HepG2 (cell line): ENCODE measurements around the gene RPL35A. TPM values are rescaled to one million over a fixed set of nuclear protein-coding genes. Genes with fewer than 3 reads are reported as not detected.

ENCODE experiments used
- ATRX ChIP-seq: sonication (generic); formaldehyde crosslinking; IDR thresholded peaks from 2 replicates; pipeline ENCODE4 v1.4.0; 2020; ENCODE audit warnings: missing genetic modification reagents, borderline replicate concordance
- FIP1L1 ChIP-seq: fragments of 200-400 bp; formaldehyde crosslinking; IDR thresholded peaks from 2 replicates; pipeline ENCODE4 v1.6.1; 2018; ENCODE audit warnings: low read depth, mild to moderate bottlenecking, low read length, moderate library complexity, borderline replicate concordance; ENCODE audit not compliant: insufficient read depth
- IRF9 ChIP-seq: sonication (generic); formaldehyde crosslinking; IDR thresholded peaks from 2 replicates; pipeline ENCODE4 v1.8.0; 2022; ENCODE audit warnings: missing genetic modification reagents, mild to moderate bottlenecking, borderline replicate concordance
- ISL2 ChIP-seq: sonication (generic); formaldehyde crosslinking; IDR thresholded peaks from 2 replicates; pipeline ENCODE4 v1.5.0; 2020; ENCODE audit warnings: missing genetic modification reagents
- KDM2A ChIP-seq: sonication (generic); formaldehyde crosslinking; IDR thresholded peaks from 2 replicates; pipeline ENCODE4 v1.4.0; 2020; ENCODE audit warnings: low read depth, missing genetic modification reagents, borderline replicate concordance
- MED1 ChIP-seq: sonication (generic); formaldehyde crosslinking; IDR thresholded peaks from 2 replicates; pipeline ENCODE4 v1.4.0; 2020; ENCODE audit warnings: missing genetic modification reagents
- NKX3-1 ChIP-seq: sonication (generic); formaldehyde crosslinking; IDR thresholded peaks from 2 replicates; pipeline ENCODE4 v1.5.0; 2020; ENCODE audit warnings: missing genetic modification reagents
- PATZ1 ChIP-seq: sonication (generic); formaldehyde crosslinking; IDR thresholded peaks from 2 replicates; pipeline ENCODE4 v1.4.0; 2020; ENCODE audit warnings: missing genetic modification reagents
- SOX6 ChIP-seq, 2 experiments: fragments of 450-650 bp in 1 of 2; sonication (generic) in 1 of 2; formaldehyde crosslinking in 1 of 2; IDR thresholded peaks; 2 replicates each; pipeline versions ENCODE4 v1.4.0 to v1.6.1; 2017 to 2020; ENCODE audit warnings: antibody characterized with exemption in 1 of 2, mild to moderate bottlenecking in 1 of 2, missing genetic modification reagents in 1 of 2
- ZBTB33 ChIP-seq: sonication (generic); formaldehyde crosslinking; IDR thresholded peaks from 2 replicates; pipeline ENCODE4 v1.4.0; 2020; ENCODE audit warnings: missing genetic modification reagents
- ZC3H13 ChIP-seq: sonication (generic); formaldehyde crosslinking; IDR thresholded peaks from 2 replicates; pipeline ENCODE4 v1.8.1; 2023; ENCODE audit warnings: mild to moderate bottlenecking, missing genetic modification reagents, moderate library complexity
- ZMAT5 ChIP-seq: sonication (generic); formaldehyde crosslinking; IDR thresholded peaks from 2 replicates; pipeline ENCODE4 v1.5.0; 2020; ENCODE audit warnings: mild to moderate bottlenecking, low read depth, missing genetic modification reagents, borderline replicate concordance
- ZNF101 ChIP-seq: sonication (generic); formaldehyde crosslinking; IDR thresholded peaks from 2 replicates; pipeline ENCODE4 v1.4.0; 2020; ENCODE audit warnings: mild to moderate bottlenecking, low read depth, missing genetic modification reagents, borderline replicate concordance
- ZNF160 ChIP-seq: sonication (generic); formaldehyde crosslinking; IDR thresholded peaks from 2 replicates; pipeline ENCODE4 v1.8.0; 2022; ENCODE audit warnings: mild to moderate bottlenecking, inconsistent platforms, missing genetic modification reagents
- ZNF224 ChIP-seq: sonication (generic); formaldehyde crosslinking; IDR thresholded peaks from 2 replicates; pipeline ENCODE4 v1.5.0; 2020; ENCODE audit warnings: mild to moderate bottlenecking, missing genetic modification reagents
- ZNF276 ChIP-seq: sonication (generic); formaldehyde crosslinking; IDR thresholded peaks from 2 replicates; pipeline ENCODE4 v1.4.0; 2020; ENCODE audit warnings: mild to moderate bottlenecking, low read depth, missing genetic modification reagents
- ZNF674 ChIP-seq: sonication (generic); formaldehyde crosslinking; IDR thresholded peaks from 2 replicates; pipeline ENCODE4 v1.5.0; 2020; ENCODE audit warnings: low read depth, mild to moderate bottlenecking, missing genetic modification reagents
- ZNF709 ChIP-seq: sonication (generic); formaldehyde crosslinking; IDR thresholded peaks from 2 replicates; pipeline ENCODE4 v1.5.0; 2020; ENCODE audit warnings: mild to moderate bottlenecking, missing genetic modification reagents
- polyA plus RNA-seq, 8 experiments: library from polyadenylated mRNA; depleted of rRNA in 3 of 8; stranded (reverse) in 7 of 8; unstranded in 1 of 8; fragments of >200 nt; fragmentation: Illumina TruSeq in 4 of 8; extraction: Trizol in 4 of 8; gene quantifications; 2 replicates each; pipeline versions ENCODE4 v1.2.1 to v1.2.3, GENCODE V29; 2011 to 2016; ENCODE audit warnings: low read depth in 4 of 8, missing spikeins in 1 of 8, mixed read lengths in 1 of 8; ENCODE audit not compliant: insufficient read depth in 1 of 8
- total RNA-seq, 5 experiments: library from RNA; depleted of rRNA; stranded (reverse); fragments of >200 nt; fragmentation: Illumina TruSeq; extraction: Trizol; gene quantifications; 2 replicates each; pipeline ENCODE4 v1.2.3, GENCODE V29; 2016; ENCODE audit warnings: low read depth in 1 of 5

Gene RPL35A
- total and polyA plus RNA-seq, 2 of the 13 experiments (the other 11 are each of a cell fraction or from before 2014, with no cell fraction given), result 1,001 to 1,582 TPM

- TF ChIP-seq ZNF674 (CRISPR knock-in tag) (no peak), ZC3H13 (CRISPR knock-in tag) (no peak), PATZ1 (peak; percentile 66; the same call in 1 of the 2 replicates), NKX3-1 (no peak), SOX6 (IDR thresholded peaks at IDR 0.05) (no peak), SOX6 (CRISPR knock-in tag; IDR thresholded peaks at IDR 0.05) (no peak), ZBTB33 (0 out of 2 replicates have a peak, but pooled peaks have one; percentile 44), MED1 (CRISPR knock-in tag) (0 out of 2 replicates have a peak, but pooled peaks have one; percentile 14), KDM2A (CRISPR knock-in tag) (peak; percentile 78), IRF9 (CRISPR knock-in tag) (peak; percentile 62; the same call in 1 of the 2 replicates), ATRX (CRISPR knock-in tag) (no peak), ZMAT5 (CRISPR knock-in tag) (no peak), ZNF160 (no peak), FIP1L1 (no peak), ZNF224 (peak; percentile 65; the same call in 1 of the 2 replicates), ISL2 (CRISPR knock-in tag) (0 out of 2 replicates have a peak, but pooled peaks have one; percentile 52), ZNF709 (no peak), ZNF276 (CRISPR knock-in tag) (no peak), ZNF101 (0 out of 2 replicates have a peak, but pooled peaks have one; percentile 45)
Measured at GRCh38 chr3:197959891-197960693, 10.1 kb downstream of the RPL35A start, which contains the start of gene LMLN (continued).
